GM08714 (cell line): Measurements from ENCODE around the gene S100A3.
"Not testable (repeated sequence)": the region's sequence is repeated elsewhere in the genome, so short reads cannot be mapped to it uniquely, and the experiment has no call there.

ENCODE experiments used
- H3K4me3 ChIP-seq: fragments of 200-500 bp; sonication (Bioruptor generic); 2 replicates; pipeline ENCODE4 v1.5.1; 2014; ENCODE audit warnings: mild to moderate bottlenecking, low read length, inconsistent platforms
- ZNF274 ChIP-seq: IDR thresholded peaks from 2 replicates; pipeline ENCODE4 v1.6.1; 2012; ENCODE audit warnings: mild to moderate bottlenecking, low read depth, low read length

The S100A3 gene

GRCh38 chr1:153526132-153526543 lies 22.9 kb downstream of the S100A3 start:
- TF ChIP-seq ZNF274: no peak
- H3K4me3 ChIP-seq: no peak overlapping the region

GRCh38 chr1:153525088-153525728 lies 23.9 kb downstream of the S100A3 start:
- H3K4me3 ChIP-seq: no peak overlapping the region
- no peak for TF ChIP-seq ZNF274

DNA sequence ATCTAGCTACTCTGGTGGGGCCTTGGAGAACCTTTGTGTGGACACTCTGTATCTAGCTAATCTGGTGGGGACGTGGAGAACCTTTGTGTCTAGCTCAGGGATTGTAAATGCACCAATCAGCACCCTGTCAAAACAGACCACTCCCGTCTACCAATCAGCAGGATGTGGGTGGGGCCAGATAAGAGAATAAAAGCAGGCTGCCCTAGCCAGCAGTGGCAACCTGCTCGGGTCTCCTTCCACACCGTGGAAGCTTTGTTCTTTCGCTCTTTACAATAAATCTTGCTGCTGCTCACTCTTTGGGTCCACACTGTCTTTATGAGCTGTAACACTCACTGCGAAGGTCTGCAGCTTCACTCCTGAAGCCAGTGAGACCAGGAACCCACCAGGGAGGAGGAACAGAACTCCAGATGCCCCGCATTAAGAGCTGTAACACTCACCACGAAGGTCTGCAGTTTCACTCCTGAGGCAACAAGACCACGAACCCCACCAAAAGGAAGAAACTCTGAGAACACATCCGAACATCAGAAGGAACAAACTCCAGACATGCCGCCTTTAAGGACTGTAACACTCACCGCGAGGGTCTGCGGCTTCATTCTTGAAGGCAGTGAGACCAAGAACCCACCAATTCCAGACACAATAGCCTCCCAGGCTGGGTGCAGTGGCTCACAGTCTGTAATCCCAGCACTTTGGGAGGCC lies 26.6 kb downstream of the S100A3 start:
- H3K4me3 ChIP-seq: not testable (repeated sequence)

GRCh38 chr1:153521808-153522207 lies 27.2 kb downstream of the S100A3 start:
- H3K4me3 ChIP-seq: not testable (repeated sequence)

DNA sequence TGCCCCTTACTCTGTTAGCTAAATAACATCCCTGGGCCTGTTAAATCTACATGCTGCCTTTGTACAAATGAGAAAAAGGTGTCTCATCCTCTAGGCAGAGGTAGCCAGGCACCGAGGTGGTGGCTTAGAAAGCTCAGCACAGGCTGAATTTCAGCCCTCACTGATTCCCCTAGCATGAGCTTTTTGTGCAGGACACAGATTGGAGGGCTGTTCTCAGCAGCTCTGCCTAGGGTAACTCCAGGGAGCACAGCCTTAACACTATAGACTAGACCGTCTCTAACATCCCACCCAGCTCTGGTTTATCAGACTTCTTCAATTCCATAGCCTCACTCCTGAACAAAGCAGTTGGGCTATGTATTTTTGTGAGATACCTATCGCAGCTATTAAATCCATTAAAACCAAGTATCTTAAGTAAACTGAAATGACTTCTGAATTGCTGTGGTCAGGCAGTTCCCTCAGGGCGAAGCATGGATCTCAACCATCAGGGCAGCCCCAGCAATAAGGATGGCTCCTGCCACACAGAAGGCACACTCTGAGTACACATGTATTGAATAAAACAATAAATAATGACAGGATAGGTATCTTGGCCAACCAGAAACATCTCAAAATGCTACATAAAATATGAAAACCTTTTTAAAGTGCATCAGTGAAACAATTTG lies 28.1 kb downstream of the S100A3 start:
- TF ChIP-seq ZNF274: no peak
- no peak overlapping the region for H3K4me3 ChIP-seq

DNA sequence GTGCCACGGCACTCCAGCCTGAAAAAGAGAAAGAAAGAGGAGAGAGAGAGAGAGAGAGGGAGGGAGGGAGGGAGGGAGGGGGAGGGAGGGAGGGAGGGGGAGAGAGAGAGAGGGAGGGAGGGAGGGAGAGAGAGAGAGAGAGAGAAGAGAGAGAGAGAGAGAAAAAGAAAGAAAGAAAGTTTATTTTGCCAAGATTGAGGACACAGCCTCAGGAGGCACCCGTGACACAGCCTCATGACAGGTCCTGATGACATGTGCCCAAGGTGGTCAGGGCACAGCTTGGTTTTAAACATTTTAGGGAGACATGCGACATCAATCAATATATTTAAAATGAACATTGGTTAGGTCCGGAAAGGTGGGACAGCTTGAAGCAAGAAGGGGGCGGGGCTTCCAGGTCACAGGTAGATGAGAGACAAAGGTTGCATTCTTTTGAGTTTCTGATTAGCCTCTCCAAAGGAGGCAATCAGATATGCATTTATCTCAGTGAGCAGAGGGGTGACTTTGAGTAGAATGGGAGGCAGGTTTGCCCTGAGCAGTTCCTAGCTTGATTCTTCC lies 28.8 kb downstream of the S100A3 start:
- not testable (repeated sequence) for H3K4me3 ChIP-seq

- TF ChIP-seq ZNF274: no peak
- H3K4me3 ChIP-seq: no peak overlapping the region
Measured at GRCh38 chr1:153519242-153519641, 29.8 kb downstream of the S100A3 start.

DNA sequence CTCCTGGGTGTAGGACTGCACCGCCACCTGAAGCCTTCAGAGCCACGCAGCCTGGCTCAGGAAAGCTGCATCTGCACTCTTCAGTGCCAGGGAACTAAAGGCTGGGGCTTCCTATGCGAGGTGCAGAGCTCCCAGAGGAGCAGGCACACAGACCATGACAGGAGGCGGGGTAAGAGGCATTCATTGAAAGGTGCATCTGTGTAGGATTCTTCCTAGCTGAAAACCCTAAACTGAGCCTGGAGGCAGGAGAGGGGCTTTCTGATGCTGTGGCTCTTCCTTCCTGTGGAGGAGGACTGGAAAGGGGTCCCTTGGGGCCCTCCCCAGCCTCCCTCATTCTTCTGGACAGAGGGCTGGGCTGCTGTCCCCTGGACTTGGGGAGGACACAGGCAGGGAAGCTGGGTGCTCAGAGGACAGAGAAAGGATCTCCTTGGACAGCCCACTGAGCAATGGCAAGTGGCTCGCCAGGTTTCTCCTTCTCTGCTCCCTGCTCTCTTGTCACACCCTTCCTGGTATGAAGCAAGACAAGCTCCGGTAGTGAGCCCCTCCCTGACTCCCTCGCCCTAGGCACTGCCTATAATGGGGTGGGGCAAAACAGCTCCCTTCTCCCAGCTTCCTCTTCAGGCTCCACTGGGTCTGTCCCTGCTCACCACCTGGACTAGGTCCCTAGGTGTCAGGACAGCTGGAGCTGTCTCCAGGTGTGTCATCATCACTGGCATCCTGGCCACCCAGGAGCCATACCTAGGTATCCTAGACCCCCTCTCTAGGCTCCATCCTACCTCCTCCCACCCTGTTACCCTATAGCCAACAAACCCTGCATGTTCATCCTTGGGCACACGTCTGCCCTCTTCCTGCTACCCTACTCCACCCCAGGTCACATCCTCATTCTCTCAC lies 33.3 kb downstream of the S100A3 start:
- no peak for TF ChIP-seq ZNF274
- no peak overlapping the region for H3K4me3 ChIP-seq

- no peak for TF ChIP-seq ZNF274
- no peak overlapping the region for H3K4me3 ChIP-seq
Measured at GRCh38 chr1:153513666-153514065, 35.4 kb downstream of the S100A3 start.

DNA sequence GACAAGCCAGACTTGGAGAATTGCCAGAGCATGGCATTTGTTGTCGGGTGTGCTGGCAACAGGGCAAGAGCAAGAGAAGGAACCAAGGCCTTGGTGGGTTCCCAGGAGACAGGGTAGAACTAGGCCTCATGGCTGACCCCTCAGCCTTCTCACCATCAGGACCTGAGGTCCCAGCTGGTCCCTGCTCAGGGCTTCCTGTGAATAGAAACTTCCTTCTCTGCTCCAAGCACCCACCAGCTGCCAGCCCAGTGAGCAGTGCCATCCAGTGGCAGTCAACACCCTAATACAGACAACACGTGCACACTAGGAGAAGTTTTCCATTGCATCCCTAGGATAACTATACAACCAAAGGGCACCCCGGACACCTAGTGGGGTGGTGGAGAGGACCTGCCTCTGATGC lies 36.0 kb downstream of the S100A3 start:
- no peak overlapping the region for H3K4me3 ChIP-seq
- no peak for TF ChIP-seq ZNF274

DNA sequence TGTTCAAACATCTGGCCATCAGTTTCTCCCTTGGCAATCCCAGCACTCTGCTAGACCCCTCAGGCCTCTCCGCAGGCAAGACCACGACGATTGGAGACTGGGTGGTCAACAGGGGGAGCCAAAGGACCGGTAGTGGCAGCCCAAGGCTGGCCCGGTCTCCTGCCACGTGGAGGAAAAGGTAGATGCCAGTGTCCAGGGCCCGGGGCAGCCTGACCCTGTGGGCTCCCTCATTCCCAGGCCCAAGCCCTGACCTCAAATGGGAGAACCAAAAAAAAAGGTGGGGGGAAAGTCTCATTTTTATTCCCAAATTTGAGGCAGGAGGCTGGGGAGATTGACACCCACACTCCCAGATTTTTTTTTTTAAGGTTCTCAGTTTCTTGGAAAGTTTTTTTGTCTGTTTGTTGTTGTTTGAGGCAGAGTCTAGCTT lies 38.1 kb downstream of the S100A3 start:
- H3K4me3 ChIP-seq: no peak overlapping the region
- no peak for TF ChIP-seq ZNF274

GRCh38 chr1:153509729-153510354 lies 39.2 kb downstream of the S100A3 start:
- no peak overlapping the region for H3K4me3 ChIP-seq
- TF ChIP-seq ZNF274: no peak

DNA sequence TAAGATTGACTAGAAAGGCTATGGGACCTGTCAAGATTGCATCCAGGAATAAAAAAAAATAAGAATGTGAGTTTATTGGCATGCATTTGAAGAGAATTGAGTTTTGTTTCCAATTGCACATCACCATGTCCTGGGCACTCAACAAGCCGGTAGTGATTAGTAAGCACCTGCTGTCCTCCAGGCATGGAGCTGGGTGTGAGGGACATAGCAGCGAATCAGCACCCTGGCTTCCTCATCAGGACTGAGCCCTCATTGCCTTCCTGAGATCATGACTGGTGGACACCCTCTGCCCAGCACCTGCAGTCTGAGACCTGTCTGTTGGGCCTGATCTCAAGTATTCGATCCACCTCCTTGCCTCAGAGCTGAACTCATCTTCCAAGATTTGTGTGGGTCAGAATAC lies 40.0 kb downstream of the S100A3 start:
- no peak overlapping the region for H3K4me3 ChIP-seq
- TF ChIP-seq ZNF274: no peak

- no peak for TF ChIP-seq ZNF274
- no peak overlapping the region for H3K4me3 ChIP-seq
Measured at GRCh38 chr1:153507926-153508583, 41.0 kb downstream of the S100A3 start.
